Activated CD4-positive, CD25-positive, alpha-beta regulatory T cell treated with anti-CD3 and anti-CD28 coated beads, Interleukin-2, amount 50 U/mL, for 72 hours (primary cell): ENCODE results near the gene FMO5.
"Not testable (repeated sequence)": the region's sequence is repeated elsewhere in the genome, so short reads cannot be mapped to it uniquely, and the experiment has no call there.

ENCODE experiments used
- DNase-seq: peaks from one replicate; pipeline ENCODE4 v3.0.0; 2021

The FMO5 gene

DNA sequence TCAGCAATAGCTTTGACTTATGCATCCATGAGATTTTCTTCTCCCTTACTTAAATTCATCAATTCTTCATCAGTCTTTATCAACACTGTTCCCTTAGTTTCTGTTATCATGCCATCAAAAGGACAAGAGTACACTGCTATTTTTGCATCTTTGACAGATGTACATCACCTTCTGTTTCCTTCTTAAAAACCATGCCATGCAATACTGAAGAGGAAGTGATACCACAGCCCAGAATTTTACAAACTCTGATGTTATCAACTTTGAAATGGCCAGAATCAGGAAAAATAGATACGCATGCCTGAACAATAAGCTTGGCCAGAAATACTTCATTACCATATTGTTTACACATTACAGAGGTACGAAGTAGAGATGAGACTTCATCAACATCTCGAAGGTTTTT, 21.1 kb downstream of the FMO5 start:
- no peak for DNase-seq

DNA sequence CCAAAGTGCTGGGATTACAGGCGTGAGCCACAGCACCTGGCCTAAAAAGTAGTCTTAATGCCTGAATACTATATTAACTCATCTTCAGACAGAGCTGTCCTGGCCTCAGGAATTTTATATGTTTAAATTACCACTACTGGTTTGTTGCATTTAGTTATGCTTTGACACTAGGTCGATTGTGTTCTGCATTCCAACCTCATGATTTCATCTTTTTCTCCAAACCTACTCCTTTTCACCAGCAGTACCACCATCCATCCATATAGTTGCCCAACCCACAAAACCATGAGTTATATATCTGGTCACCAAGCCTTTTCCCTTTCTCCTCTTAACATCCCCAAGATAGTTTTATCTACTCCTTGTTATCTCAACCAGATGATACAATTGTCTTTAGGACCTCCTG, 22.6 kb downstream of the FMO5 start:
- no peak for DNase-seq

GRCh38 chr1:147201786-147202185, 23.4 kb downstream of the FMO5 start:
- no peak for DNase-seq

GRCh38 chr1:147201276-147201675, 23.9 kb downstream of the FMO5 start:
- DNase-seq: no peak

DNA sequence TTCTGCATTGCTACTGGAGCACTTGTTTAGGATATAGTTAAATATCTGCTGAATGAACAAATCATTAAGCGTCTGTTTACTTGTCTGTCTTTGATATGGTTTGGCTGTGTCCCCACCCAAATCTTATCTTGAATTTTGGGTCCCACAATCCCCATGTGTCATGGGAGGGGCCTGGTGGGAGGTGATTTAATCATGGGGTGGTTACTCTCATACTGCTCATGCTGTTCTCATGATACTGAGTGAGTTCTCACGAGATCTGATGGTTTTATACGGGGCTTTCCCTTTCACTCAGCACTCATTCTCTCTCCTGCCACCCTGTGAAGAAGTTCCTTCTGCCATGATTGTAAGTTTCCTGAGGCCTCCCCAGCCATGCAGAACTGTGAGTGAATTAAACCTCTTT, 27.8 kb downstream of the FMO5 start:
- not testable (repeated sequence) for DNase-seq

DNA sequence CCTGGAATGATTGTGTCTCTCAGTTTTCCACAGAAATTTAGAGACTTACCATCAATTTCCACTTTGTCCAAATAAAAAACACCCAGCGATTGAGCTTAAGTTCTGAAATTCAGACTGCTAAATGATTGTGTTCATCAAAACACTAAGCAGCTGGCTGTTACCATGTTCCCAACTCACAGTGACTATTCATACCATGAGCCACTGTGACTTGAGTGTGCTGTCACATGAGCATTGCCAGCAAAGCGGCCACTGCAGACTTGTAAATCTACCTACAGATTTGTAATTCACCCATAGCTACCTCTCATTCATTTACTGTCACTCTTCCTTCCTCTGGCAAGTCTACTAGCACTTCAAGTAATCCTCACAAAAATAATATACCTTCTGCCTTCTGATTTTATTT, 35.6 kb downstream of the FMO5 start:
- no peak for DNase-seq

GRCh38 chr1:147185432-147185831, 39.7 kb downstream of the FMO5 start:
- no peak for DNase-seq

DNA sequence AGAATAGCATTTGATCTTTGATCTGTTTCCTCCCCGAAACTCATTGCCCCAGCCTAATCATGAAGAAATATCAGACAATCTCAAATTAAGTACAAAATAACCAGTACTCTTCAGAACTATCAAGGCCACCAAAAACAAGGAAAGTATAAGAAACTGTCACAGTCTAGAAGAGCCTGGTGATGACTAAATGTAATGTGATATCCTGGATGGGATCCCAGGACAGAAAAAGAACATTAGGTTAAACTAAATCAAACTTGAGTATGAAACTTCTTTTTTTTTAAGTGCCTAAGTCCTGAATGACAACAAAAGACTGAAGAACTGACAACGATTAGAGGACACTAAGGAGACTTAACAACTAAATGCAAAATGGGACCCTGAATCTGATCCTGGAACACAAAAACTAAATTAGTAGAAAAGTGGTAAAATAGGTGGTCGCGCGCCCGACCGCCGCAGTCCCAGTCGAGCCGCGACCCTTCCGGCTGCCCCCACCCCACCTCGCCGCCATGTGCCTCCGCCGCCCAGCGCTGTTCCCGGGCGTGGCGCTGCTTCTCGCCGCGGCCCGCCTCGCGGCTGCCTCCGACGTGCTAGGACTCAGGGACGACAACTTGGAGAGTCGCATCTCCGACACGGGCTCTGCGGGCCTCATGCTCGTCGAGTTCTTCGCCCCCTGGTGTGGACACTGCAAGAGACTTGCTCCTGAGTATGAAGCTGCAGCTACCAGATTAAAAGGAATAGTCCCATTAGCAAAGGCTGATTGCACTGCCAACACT, 47.3 kb downstream of the FMO5 start:
- DNase-seq: no peak

GRCh38 chr1:147172168-147173016, 52.7 kb downstream of the FMO5 start, which contains the start of gene PRKAB2:
Gene PRKAB2, minus strand, starts transcription at chr1:147172470. Its CDS starts 326 bp downstream, at chr1:147172144.
- DNase-seq: peak; percentile 82

GRCh38 chr1:147171399-147172167, 53.6 kb downstream of the FMO5 start:
- DNase-seq: no peak

DNA sequence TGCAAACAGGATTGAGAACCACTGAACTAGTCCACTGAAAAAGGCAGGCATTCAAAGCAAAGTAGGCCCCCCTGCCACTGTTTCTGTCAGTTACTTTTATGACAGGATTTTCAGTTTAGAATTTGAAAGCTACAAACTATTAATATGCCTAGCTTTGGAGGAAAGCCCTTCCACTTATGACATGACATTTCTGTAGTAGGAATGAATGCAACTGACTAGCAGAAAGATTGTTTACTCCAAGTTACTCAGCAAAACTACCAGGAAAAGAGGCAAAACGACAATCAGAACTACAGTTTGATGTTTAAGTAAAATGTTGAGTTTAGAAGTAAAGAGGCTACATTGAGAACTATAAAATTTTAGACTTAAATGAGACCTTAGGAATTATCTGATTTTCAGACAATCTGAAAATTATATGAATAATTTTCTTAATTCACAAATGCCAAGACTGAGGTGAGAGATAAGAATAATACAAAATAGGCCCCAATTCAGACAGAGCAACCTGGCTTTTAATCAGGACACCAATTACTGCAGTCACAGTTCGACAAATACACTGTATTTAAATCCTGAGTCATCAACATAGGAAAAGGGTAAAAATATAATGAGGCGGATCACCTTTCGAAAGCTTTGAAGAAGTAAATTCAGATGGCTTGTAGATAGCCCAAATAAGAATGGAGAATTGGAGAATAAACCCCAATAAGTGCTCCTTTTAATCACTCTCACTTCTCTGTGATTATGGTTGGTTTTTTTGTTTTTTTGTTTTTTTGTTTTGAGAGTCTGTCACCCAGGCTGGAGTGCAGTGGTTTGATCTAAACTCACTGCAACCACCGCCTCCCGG, 55.1 kb downstream of the FMO5 start:
- DNase-seq: no peak

DNA sequence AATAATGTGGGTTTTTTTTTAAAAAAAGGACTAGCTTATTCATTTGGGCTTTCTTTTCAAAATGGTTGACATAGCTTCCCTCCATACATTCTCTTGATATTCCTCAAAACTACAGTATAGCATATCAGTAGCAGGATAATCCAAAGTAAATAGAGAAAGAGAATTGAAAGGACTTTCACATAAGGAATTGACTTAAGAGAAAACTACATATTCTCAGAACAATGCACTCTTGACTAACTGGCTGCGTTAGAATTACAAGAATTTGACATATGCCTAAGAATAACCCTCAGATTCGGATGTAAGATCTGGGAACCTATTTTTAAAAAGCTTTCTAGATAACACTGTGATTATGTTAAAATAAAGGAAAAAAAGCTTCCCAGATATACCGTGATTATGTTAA, 56.0 kb downstream of the FMO5 start:
- DNase-seq: no peak

DNA sequence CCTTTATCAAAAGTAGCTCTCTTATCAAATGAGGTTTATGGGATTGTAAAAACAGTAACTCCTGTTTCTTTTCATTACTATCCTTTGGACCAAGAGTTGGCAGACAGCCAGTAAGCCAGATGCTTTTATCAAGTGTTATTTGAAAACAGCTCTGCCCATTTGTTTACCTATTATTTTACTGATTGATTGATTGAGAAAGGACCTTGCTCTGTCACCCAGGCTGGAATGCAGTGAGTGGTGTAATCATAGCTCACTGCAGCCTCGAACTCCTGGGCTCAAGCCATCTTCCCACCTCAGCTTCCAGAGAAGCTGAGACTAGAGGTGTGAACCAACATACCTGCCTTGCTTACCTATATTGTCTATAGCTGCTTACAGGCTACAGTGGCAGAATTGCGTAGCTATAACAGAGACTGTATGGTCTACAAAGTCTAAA, 56.5 kb downstream of the FMO5 start:
- DNase-seq: no peak

DNA sequence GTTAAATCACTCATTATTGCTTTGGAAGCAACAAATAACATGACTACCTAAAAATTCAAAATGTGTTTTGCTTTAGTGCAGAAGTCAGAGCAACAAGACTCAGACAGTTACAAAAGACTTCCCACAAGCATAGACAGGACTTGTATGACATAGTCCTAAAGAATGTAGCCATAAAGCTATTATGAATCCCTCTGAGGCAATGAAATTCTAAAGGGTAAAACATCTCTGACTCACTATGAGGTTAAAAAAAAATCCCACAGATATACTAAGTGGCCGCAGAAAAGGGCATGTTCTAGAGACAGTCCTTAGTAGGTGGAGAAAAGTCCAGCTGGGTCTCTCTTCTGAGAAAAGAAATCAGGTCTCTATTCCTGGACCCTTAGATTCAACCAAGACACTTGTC, 57.8 kb downstream of the FMO5 start:
- no peak for DNase-seq

DNA sequence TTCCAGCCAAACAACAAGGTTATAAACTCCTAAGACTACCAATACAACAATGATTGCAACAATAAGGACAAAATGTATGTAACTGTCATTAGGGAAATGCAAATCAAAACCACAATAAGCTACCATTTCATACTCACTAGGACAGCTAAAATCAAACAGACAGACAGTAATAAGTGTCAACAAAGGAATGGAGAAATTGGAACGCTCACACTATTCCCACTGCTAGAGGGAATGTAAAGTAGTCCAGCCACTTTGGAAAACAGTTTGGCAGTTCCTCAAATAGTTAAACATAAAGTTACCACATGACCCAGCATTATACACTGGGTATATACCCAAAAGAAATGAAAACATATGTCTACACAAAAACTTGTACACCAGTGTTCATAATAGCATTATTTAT, 62.1 kb downstream of the FMO5 start:
- no peak for DNase-seq

- DNase-seq: no peak
Measured at GRCh38 chr1:147162093-147162492, 63.0 kb downstream of the FMO5 start.

DNA sequence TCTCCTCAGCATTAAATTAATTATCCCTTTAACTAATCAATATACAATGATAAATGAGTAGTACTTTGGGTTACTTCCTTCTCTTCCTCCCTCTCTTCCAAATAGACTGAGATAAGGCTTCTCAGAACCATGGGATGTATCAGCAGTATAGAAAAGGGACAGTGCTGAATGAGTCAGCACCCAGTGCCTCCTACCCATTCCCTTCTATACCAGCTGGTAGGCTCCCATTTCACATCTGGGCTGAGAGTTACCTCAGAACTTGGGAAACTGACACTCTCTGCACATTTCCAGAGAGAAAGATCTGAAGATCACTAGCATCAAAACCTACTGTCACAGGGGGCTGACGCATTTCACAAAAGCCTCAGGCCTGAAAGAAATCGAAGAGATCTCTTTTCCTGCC, 68.0 kb downstream of the FMO5 start:
- DNase-seq: not testable (repeated sequence)

GRCh38 chr1:147156642-147157041, 68.5 kb downstream of the FMO5 start:
- DNase-seq: no peak

DNA sequence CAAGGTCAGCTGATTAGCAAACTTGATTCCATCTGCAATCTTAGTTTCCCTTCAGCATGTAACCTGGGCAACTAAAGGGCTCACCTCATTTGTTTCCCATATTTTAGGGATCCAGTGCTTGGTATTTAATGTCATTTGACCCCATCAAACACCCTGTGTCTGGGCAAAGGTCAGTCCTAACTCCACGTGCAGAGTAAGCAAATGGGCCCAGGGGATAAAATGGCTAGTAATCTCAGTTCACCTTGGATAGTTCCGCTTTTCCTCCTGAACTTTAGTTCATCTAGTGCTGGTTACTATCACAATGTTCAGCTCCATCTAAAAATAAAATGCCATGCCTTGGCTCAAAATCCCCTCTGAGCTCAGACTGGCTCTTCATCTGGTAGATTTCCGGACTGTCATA, 72.4 kb downstream of the FMO5 start:
- no peak for DNase-seq

DNA sequence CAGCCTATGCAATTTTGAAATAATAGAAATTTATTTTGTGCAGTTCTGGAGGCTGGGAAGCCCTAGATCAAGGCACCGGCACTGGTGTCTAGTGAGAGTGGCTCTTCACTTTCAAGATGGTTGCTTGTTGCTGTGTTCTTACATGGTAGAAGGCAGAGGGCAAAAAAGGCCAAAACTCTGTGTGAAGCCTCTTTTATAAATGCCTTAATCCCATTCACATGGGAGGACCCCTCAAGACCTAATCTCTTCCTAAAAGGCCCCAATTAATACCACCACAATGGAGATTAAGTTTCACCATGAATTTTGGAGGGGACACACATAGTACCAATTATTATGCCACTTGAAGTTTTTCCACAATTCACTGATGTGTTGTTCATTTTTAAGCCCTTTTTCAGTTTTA, 73.9 kb downstream of the FMO5 start:
- DNase-seq: no peak

DNA sequence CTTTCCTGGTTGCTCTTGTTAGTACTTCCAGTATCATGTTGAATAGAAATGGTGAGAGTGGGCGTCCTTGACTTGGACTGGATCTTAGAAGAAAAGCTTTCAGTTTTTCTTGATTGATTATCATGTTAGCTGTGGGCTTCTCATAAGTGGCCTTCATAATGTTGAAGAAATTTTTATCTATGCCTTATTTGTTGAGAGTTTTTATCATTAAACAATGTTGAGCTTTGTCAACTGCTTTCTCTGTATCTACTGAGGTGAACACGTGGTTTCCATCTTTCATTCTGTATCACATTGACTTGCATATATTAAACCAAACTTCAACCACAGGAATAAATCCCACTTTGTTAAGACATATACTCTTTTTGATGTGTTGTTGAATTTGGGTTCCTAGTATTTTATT, 82.3 kb downstream of the FMO5 start:
- DNase-seq: no peak
